Ishikawa (cell line): ENCODE measurements around the gene CD207.

Experiments used
- CEBPB ChIP-seq: IDR thresholded peaks from 2 replicates; pipeline ENCODE4 v1.6.1; 2012
- CREB1 ChIP-seq: IDR thresholded peaks from 2 replicates; pipeline ENCODE4 v1.6.1; 2012; ENCODE audit warnings: low read depth
- EGR1 ChIP-seq: IDR thresholded peaks from 2 replicates; pipeline ENCODE4 v1.6.1; 2012
- EP300 ChIP-seq: IDR thresholded peaks from 2 replicates; pipeline ENCODE4 v1.6.1; 2012; ENCODE audit warnings: borderline replicate concordance
- FOXM1 ChIP-seq: IDR thresholded peaks from 2 replicates; pipeline ENCODE4 v1.6.1; 2012; ENCODE audit warnings: low read depth, borderline replicate concordance
- MAX ChIP-seq: IDR thresholded peaks from 2 replicates; pipeline ENCODE4 v1.6.1; 2012
- NFIC ChIP-seq: IDR thresholded peaks from 2 replicates; pipeline ENCODE4 v1.6.1; 2012
- RAD21 ChIP-seq: IDR thresholded peaks from 2 replicates; pipeline ENCODE4 v1.6.1; 2012; ENCODE audit warnings: low read depth
- REST ChIP-seq: IDR thresholded peaks from 2 replicates; pipeline ENCODE4 v1.6.1; 2012; ENCODE audit warnings: low read depth, mild to moderate bottlenecking
- TAF1 ChIP-seq: IDR thresholded peaks from 2 replicates; pipeline ENCODE4 v1.6.1; 2012; ENCODE audit warnings: low read depth, mild to moderate bottlenecking
- TCF12 ChIP-seq: IDR thresholded peaks from 2 replicates; pipeline ENCODE4 v1.6.1; 2012; ENCODE audit warnings: low read depth
- TEAD4 ChIP-seq: IDR thresholded peaks from 2 replicates; pipeline ENCODE4 v1.6.1; 2012
- USF1 ChIP-seq: IDR thresholded peaks from 2 replicates; pipeline ENCODE4 v1.6.1; 2012
- YY1 ChIP-seq: IDR thresholded peaks from 2 replicates; pipeline ENCODE4 v1.6.1; 2012; ENCODE audit warnings: low read depth
- ZBTB7A ChIP-seq: IDR thresholded peaks from 2 replicates; pipeline ENCODE4 v1.6.1; 2012; ENCODE audit warnings: low read depth

The CD207 gene

GRCh38 chr2:70799706-70800105, 35.9 kb downstream of the CD207 start:
- no peak for TF ChIP-seq TEAD4
- TF ChIP-seq EGR1 = no peak
- TF ChIP-seq MAX = no peak
- no peak for TF ChIP-seq YY1
- no peak for TF ChIP-seq CREB1
- no peak for TF ChIP-seq USF1
- no peak for TF ChIP-seq TCF12
- TF ChIP-seq ZBTB7A = no peak
- TF ChIP-seq TAF1 = no peak
- no peak for TF ChIP-seq FOXM1
- no peak for TF ChIP-seq CEBPB
- no peak for TF ChIP-seq EP300

GRCh38 chr2:70797506-70797905, 38.1 kb downstream of the CD207 start:
- TF ChIP-seq CREB1 (no peak), RAD21 (no peak), CEBPB (no peak), ZBTB7A (no peak), TCF12 (no peak), EP300 (no peak), FOXM1 (no peak), TAF1 (no peak), USF1 (no peak), NFIC (no peak), TEAD4 (no peak), MAX (no peak), EGR1 (no peak), YY1 (no peak)

- TF ChIP-seq MAX (no peak), TAF1 (no peak), EGR1 (no peak), EP300 (no peak)
Measured at GRCh38 chr2:70796262-70796661, 39.4 kb downstream of the CD207 start.

GRCh38 chr2:70795164-70795995, 40.2 kb downstream of the CD207 start:
- no peak for TF ChIP-seq FOXM1
- TF ChIP-seq TAF1 = no peak
- no peak for TF ChIP-seq CREB1
- TF ChIP-seq REST = no peak
- TF ChIP-seq MAX = no peak
- TF ChIP-seq CEBPB = no peak
- no peak for TF ChIP-seq YY1
- no peak for TF ChIP-seq NFIC
- no peak for TF ChIP-seq ZBTB7A

GRCh38 chr2:70793450-70793849, 42.2 kb downstream of the CD207 start:
- TF ChIP-seq YY1 (no peak), FOXM1 (no peak), CEBPB (no peak), ZBTB7A (no peak), CREB1 (no peak), RAD21 (no peak), EGR1 (no peak), TEAD4 (no peak), REST (no peak), EP300 (no peak), NFIC (no peak), TCF12 (no peak), USF1 (no peak), MAX (no peak), TAF1 (no peak)
